ENCODE data around the gene MAP4K4.

Gene MAP4K4

GRCh38 chr2:101781326-101781725, 83.8 kb downstream of the MAP4K4 start:
- Histone ChIP-seq H3K36me3 (ENCODE audit: insufficient read depth, insufficient read length, low read length) (no peaks in the 10 kb centered on the region), H3K9me3 (ENCODE audit: insufficient read depth, low read length) (no peaks in the 10 kb centered on the region), H3K27me3 (ENCODE audit: insufficient read depth, insufficient read length) (no peaks in the 10 kb centered on the region), H3K9ac (ENCODE audit: insufficient read length, low read depth) (no peak overlapping the region), H3K4me1 (ENCODE audit: insufficient read depth, insufficient read length) (peaks cover 11% of the 10 kb centered on the region), H3K4me3 (ENCODE audit: insufficient read length, low read depth) (no peak overlapping the region)
- TF ChIP-seq YY1 (IDR thresholded peaks at IDR 0.05; ENCODE audit: insufficient read depth, insufficient read length) (no peak), ZNF274 (IDR thresholded peaks at IDR 0.05; ENCODE audit: low read depth, low read length) (no peak), SUZ12 (IDR thresholded peaks at IDR 0.05; ENCODE audit: extremely low read depth, insufficient read depth, insufficient read length) (no peak)
- DNase-seq (ENCODE audit: low read depth, low spot score): no peak

GRCh38 chr2:101781791-101782426, 84.4 kb downstream of the MAP4K4 start:
- no peak for DNase-seq (ENCODE audit: low read depth, low spot score)

GRCh38 chr2:101782427-101782792, 84.9 kb downstream of the MAP4K4 start:
- Histone ChIP-seq H3K4me1 (ENCODE audit: insufficient read depth, insufficient read length) (peaks cover 6% of the 10 kb centered on the region), H3K27me3 (ENCODE audit: insufficient read depth, insufficient read length) (no peaks in the 10 kb centered on the region), H3K9me3 (ENCODE audit: insufficient read depth, low read length) (no peaks in the 10 kb centered on the region), H3K4me3 (ENCODE audit: insufficient read length, low read depth) (no peak overlapping the region), H3K36me3 (ENCODE audit: insufficient read depth, insufficient read length, low read length) (no peaks in the 10 kb centered on the region), H3K9ac (ENCODE audit: insufficient read length, low read depth) (no peak overlapping the region)
- TF ChIP-seq ZNF274 (IDR thresholded peaks at IDR 0.05; ENCODE audit: low read depth, low read length) (no peak), YY1 (IDR thresholded peaks at IDR 0.05; ENCODE audit: insufficient read depth, insufficient read length) (no peak), SUZ12 (IDR thresholded peaks at IDR 0.05; ENCODE audit: extremely low read depth, insufficient read depth, insufficient read length) (no peak)
- no peak for DNase-seq (ENCODE audit: low read depth, low spot score)

More at GRCh38 chr2:101781791-101782426, 84.4 kb downstream of the MAP4K4 start:
- Histone ChIP-seq H3K4me3 (ENCODE audit: insufficient read length, low read depth) (no peak overlapping the region), H3K9ac (ENCODE audit: insufficient read length, low read depth) (no peak overlapping the region), H3K36me3 (ENCODE audit: insufficient read depth, insufficient read length, low read length) (no peaks in the 10 kb centered on the region), H3K9me3 (ENCODE audit: insufficient read depth, low read length) (no peaks in the 10 kb centered on the region), H3K27me3 (ENCODE audit: insufficient read depth, insufficient read length) (no peaks in the 10 kb centered on the region), H3K4me1 (ENCODE audit: insufficient read depth, insufficient read length) (peaks cover 11% of the 10 kb centered on the region)
- TF ChIP-seq SUZ12 (IDR thresholded peaks at IDR 0.05; ENCODE audit: extremely low read depth, insufficient read depth, insufficient read length) (no peak), YY1 (IDR thresholded peaks at IDR 0.05; ENCODE audit: insufficient read depth, insufficient read length) (no peak), ZNF274 (IDR thresholded peaks at IDR 0.05; ENCODE audit: low read depth, low read length) (no peak)

- TF ChIP-seq YY1 (IDR thresholded peaks at IDR 0.05; ENCODE audit: insufficient read depth, insufficient read length) (no peak), SUZ12 (IDR thresholded peaks at IDR 0.05; ENCODE audit: extremely low read depth, insufficient read depth, insufficient read length) (no peak), ZNF274 (IDR thresholded peaks at IDR 0.05; ENCODE audit: low read depth, low read length) (no peak)
- Histone ChIP-seq H3K36me3 (ENCODE audit: insufficient read depth, insufficient read length, low read length) (peaks cover 13% of the 10 kb centered on the region), H3K9ac (ENCODE audit: insufficient read length, low read depth) (no peak overlapping the region), H3K4me3 (ENCODE audit: insufficient read length, low read depth) (no peak overlapping the region), H3K4me1 (ENCODE audit: insufficient read depth, insufficient read length) (no peaks in the 10 kb centered on the region), H3K27me3 (ENCODE audit: insufficient read depth, insufficient read length) (no peaks in the 10 kb centered on the region), H3K9me3 (ENCODE audit: insufficient read depth, low read length) (no peaks in the 10 kb centered on the region)
- no peak for DNase-seq (ENCODE audit: low read depth, low spot score)
These were observed 89.6 kb downstream of the MAP4K4 start for GRCh38 chr2:101787097-101787496.

- Histone ChIP-seq H3K27me3 (ENCODE audit: insufficient read depth, insufficient read length) (no peaks in the 10 kb centered on the region), H3K9me3 (ENCODE audit: insufficient read depth, low read length) (no peaks in the 10 kb centered on the region), H3K4me3 (ENCODE audit: insufficient read length, low read depth) (no peak overlapping the region), H3K4me1 (ENCODE audit: insufficient read depth, insufficient read length) (no peaks in the 10 kb centered on the region), H3K9ac (ENCODE audit: insufficient read length, low read depth) (no peak overlapping the region), H3K36me3 (ENCODE audit: insufficient read depth, insufficient read length, low read length) (peaks cover 15% of the 10 kb centered on the region)
- no peak for DNase-seq (ENCODE audit: low read depth, low spot score)
- TF ChIP-seq YY1 (IDR thresholded peaks at IDR 0.05; ENCODE audit: insufficient read depth, insufficient read length) (no peak), ZNF274 (IDR thresholded peaks at IDR 0.05; ENCODE audit: low read depth, low read length) (no peak), SUZ12 (IDR thresholded peaks at IDR 0.05; ENCODE audit: extremely low read depth, insufficient read depth, insufficient read length) (no peak)
These were observed 91.1 kb downstream of the MAP4K4 start for GRCh38 chr2:101788565-101788964.

- no peak for DNase-seq (ENCODE audit: low read depth, low spot score)
- H3K9ac ChIP-seq (ENCODE audit: insufficient read length, low read depth): no peak overlapping the region
- peaks cover 15% of the 10 kb centered on the region for H3K36me3 ChIP-seq (ENCODE audit: insufficient read depth, insufficient read length, low read length)
- TF ChIP-seq ZNF274 (IDR thresholded peaks at IDR 0.05; ENCODE audit: low read depth, low read length): no peak
- no peak for TF ChIP-seq YY1 (IDR thresholded peaks at IDR 0.05; ENCODE audit: insufficient read depth, insufficient read length)
- TF ChIP-seq SUZ12 (IDR thresholded peaks at IDR 0.05; ENCODE audit: extremely low read depth, insufficient read depth, insufficient read length): no peak
- no peaks in the 10 kb centered on the region for H3K4me1 ChIP-seq (ENCODE audit: insufficient read depth, insufficient read length)
- H3K4me3 ChIP-seq (ENCODE audit: insufficient read length, low read depth): no peak overlapping the region
- no peaks in the 10 kb centered on the region for H3K27me3 ChIP-seq (ENCODE audit: insufficient read depth, insufficient read length)
- no peaks in the 10 kb centered on the region for H3K9me3 ChIP-seq (ENCODE audit: insufficient read depth, low read length)
These were observed 91.8 kb downstream of the MAP4K4 start for GRCh38 chr2:101788995-101789970.

- H3K36me3 ChIP-seq (ENCODE audit: insufficient read depth, insufficient read length, low read length): peaks cover 15% of the 10 kb centered on the region
- H3K27me3 ChIP-seq (ENCODE audit: insufficient read depth, insufficient read length): no peaks in the 10 kb centered on the region
- H3K9me3 ChIP-seq (ENCODE audit: insufficient read depth, low read length): no peaks in the 10 kb centered on the region
- no peaks in the 10 kb centered on the region for H3K4me1 ChIP-seq (ENCODE audit: insufficient read depth, insufficient read length)
- DNase-seq (ENCODE audit: low read depth, low spot score): no peak
- TF ChIP-seq SUZ12 (IDR thresholded peaks at IDR 0.05; ENCODE audit: extremely low read depth, insufficient read depth, insufficient read length): no peak
- TF ChIP-seq ZNF274 (IDR thresholded peaks at IDR 0.05; ENCODE audit: low read depth, low read length): no peak
- no peak for TF ChIP-seq YY1 (IDR thresholded peaks at IDR 0.05; ENCODE audit: insufficient read depth, insufficient read length)
- H3K9ac ChIP-seq (ENCODE audit: insufficient read length, low read depth): no peak overlapping the region
- no peak overlapping the region for H3K4me3 ChIP-seq (ENCODE audit: insufficient read length, low read depth)
These were observed 92.9 kb downstream of the MAP4K4 start for GRCh38 chr2:101790416-101790815.
